ENCODE measurements around the gene ST6GAL1. TPM values are rescaled to one million over a fixed set of nuclear protein-coding genes. Genes with fewer than 3 reads are reported as not detected.

ST6GAL1 gene
- total RNA-seq, 1 experiment from 2014 or later = 3.3 TPM

- no peaks in the 10 kb centered on the region for H3K4me1 ChIP-seq (ENCODE audit: control insufficient read depth, insufficient read depth, low read length)
- no peak overlapping the region for H3K27ac ChIP-seq (ENCODE audit: low read length)
- no peak for TF ChIP-seq POLR2AphosphoS5 (IDR thresholded peaks at IDR 0.05; ENCODE audit: low read depth, low read length)
- TF ChIP-seq REST (IDR thresholded peaks at IDR 0.05; ENCODE audit: insufficient read depth in 1 of 2, low read depth in 2 of 2, low read length in 1 of 2) = no peak
- no peak for TF ChIP-seq SIN3A (IDR thresholded peaks at IDR 0.05; ENCODE audit: borderline replicate concordance, insufficient read depth, low read depth, low read length)
- TF ChIP-seq CTCF (IDR thresholded peaks at IDR 0.05) = no peak
- no peak for TF ChIP-seq TCF7L2 (IDR thresholded peaks at IDR 0.05; ENCODE audit: low read depth, low read length)
- H3K4me3 ChIP-seq (ENCODE audit: low read depth in 2 of 2, low read length in 2 of 2) = no peak overlapping the region
- no peaks in the 10 kb centered on the region for H3K9me3 ChIP-seq (ENCODE audit: control insufficient read depth, insufficient read depth, low read depth, low read length)
- H3K27me3 ChIP-seq (ENCODE audit: control insufficient read depth, insufficient read depth, low read length) = no peaks in the 10 kb centered on the region
- DNase-seq (ENCODE audit: low read depth, low spot score) = no peak
- ATAC-seq = no peak
- in situ Hi-C loops (cut with HindIII; ENCODE audit: low pct_unique_long_range_greater_than_20kb, low sequenced_read_pairs) (no loop called here), intact Hi-C loops (cut with micrococcal nuclease; ENCODE audit: unreplicated experiment) (no loop called here)
- ChIA-PET POLR2A (interaction anchor here (0.7 kb wide), 1 partner anchor 234 kb away, joined by 11 read pairs; no protein-coding TSS in a partner anchor), CTCF (no interaction called here)
- no peaks in the 10 kb centered on the region for H3K36me3 ChIP-seq (ENCODE audit: control insufficient read depth, insufficient read depth, low read length)
- no TSS peak for BruUV-seq (replicated peaks)
These were observed 49.5 kb downstream of the ST6GAL1 start for GRCh38 chr3:186979852-186980251.

- Histone ChIP-seq H3K4me1 (ENCODE audit: control insufficient read depth, insufficient read depth, low read length) (no peaks in the 10 kb centered on the region), H3K4me3 (ENCODE audit: low read depth in 2 of 2, low read length in 2 of 2) (no peak overlapping the region), H3K9me3 (ENCODE audit: control insufficient read depth, insufficient read depth, low read depth, low read length) (no peaks in the 10 kb centered on the region), H3K27me3 (ENCODE audit: control insufficient read depth, insufficient read depth, low read length) (no peaks in the 10 kb centered on the region; the same call in 1 of the 2 replicates), H3K36me3 (ENCODE audit: control insufficient read depth, insufficient read depth, low read length) (no peaks in the 10 kb centered on the region), H3K27ac (ENCODE audit: low read length) (no peak overlapping the region)
- DNase-seq (ENCODE audit: low read depth, low spot score) = no peak
- intact Hi-C loops (cut with micrococcal nuclease; ENCODE audit: unreplicated experiment) = no loop called here
- ChIA-PET POLR2A (no interaction called here), CTCF (no interaction called here)
- in situ Hi-C loops (cut with HindIII; ENCODE audit: low pct_unique_long_range_greater_than_20kb, low sequenced_read_pairs) = no loop called here
- BruUV-seq (replicated peaks) = no TSS peak
- no peak for ATAC-seq
- TF ChIP-seq TCF7L2 (IDR thresholded peaks at IDR 0.05; ENCODE audit: low read depth, low read length) (no peak), SIN3A (IDR thresholded peaks at IDR 0.05; ENCODE audit: borderline replicate concordance, insufficient read depth, low read depth, low read length) (no peak), POLR2AphosphoS5 (IDR thresholded peaks at IDR 0.05; ENCODE audit: low read depth, low read length) (no peak), REST (IDR thresholded peaks at IDR 0.05; ENCODE audit: insufficient read depth in 1 of 2, low read depth in 2 of 2, low read length in 1 of 2) (no peak), CTCF (IDR thresholded peaks at IDR 0.05) (no peak)
These were observed 50.7 kb downstream of the ST6GAL1 start for GRCh38 chr3:186980989-186981388.
